Activated CD4-positive, alpha-beta T cell treated with anti-CD3 and anti-CD28 coated beads, Interleukin-2, amount 50 U/mL, for 24 hours (primary cell): Measurements from ENCODE around the gene TOMM40L.

Experiments used
- DNase-seq, 2 donors: peaks; one replicate each; pipeline ENCODE4 v3.0.0-alpha.2; 2020; ENCODE audit warnings: low read depth in 1 of 2, low spot score in 1 of 2

Gene TOMM40L

DNA sequence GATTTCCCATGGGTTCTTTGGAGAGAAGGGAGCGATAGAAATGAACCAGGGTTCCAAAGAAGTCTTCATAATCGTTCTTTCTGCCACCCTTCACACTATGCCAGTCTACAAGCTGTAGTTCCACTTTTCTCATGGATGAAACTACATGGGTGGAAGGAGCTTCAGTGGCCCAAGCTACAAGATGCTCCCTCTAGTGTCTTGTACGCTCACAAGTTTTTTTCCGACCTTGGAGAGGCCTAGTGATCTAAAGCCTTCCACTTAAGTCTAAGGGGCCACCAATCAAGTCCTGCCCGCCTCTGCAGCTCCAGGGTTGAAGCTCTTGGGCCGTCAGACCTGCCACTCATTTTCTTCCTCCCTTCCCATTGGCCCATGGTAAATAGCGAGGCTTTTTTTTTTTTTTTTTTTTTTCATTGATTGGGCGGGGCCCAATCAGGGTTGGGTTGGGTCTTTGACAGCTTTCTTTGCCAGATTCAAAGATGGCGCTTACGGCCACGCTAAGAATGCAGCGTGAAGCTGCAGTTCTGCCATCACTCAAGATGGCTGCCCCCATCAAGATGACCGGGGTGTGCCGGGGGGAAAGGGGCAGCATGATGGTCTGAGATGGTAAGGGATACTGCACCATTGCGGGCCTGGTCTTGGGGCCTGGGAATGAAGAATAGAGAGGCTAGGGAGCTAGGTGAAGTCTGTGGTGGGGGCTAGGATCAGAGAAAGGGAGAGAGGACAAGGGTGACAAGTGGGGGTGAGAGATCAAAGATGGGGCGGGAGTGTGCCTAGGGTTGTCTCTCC, at the start of gene TOMM40L:
Gene TOMM40L, plus strand, starts transcription at position 527 of the 786 bp plus-strand sequence. CDS start 430 bp downstream, outside the sequence.
- peak; percentile 65 to 90 for DNase-seq

GRCh38 chr1:161176468-161177111, 49.3 kb upstream of the TOMM40L start:
- DNase-seq = no peak

DNA sequence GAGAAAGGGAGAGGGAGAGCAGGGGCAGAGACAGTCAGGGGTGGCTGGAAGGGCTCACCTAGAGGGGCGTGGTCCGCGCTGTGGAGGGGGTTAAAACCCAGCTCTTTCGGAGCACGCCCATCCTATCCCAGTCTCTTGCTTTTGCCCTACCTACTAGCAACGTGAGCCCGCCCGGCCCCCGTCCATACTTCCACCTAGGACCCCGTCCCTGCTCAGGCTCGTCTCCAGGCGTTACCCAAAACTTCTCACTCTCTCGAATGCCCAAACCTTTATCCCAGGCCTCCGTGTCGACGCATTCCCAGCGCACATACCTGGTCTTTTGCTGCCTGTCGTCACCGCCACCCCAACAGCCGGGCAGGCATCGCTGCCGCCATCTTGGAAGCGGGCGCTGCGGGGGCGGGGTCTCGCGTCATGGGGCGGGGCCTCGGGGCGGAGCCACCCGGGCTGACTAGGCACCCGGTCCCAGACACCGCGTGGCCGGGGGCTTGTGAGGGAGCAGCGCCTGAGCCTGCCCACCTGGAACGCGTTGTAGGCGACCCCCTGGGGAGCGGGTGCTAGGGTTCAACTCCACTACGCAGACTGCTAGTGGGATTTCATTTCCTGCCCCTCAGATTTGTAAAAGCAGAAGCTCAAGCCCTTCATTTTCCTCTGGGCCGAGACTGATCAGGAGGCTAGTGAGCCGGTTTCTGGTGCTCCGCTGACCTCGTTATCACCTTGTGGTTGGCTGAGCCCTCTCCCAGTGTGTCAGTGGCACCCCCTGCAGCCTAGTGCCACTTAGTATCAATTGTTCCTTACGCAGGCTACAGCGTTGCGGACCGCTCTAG, 48.5 kb upstream of the TOMM40L start, which contains the start of gene B4GALT3:
Gene B4GALT3, minus strand, starts transcription at position 396 of the 824 bp plus-strand sequence. CDS start 1,447 bp downstream, outside the sequence.
- DNase-seq = peak; percentile 93 to 99

DNA sequence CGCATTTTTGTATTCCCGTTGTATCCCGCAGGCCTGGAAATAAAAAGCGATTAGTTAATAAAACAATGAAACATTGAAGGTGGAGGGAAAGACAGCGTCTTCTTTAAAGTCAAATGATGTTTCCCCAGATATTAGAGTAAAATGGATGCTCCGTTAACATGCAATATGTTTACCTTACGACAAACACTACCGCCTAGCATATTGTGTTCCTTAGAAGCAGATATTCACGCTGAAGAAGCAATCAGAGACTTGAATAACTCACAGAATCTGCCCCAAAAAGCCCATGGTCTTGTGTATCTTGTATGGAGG, 48.0 kb upstream of the TOMM40L start:
- DNase-seq = no peak

- DNase-seq = no peak
These were observed 46.2 kb upstream of the TOMM40L start for GRCh38 chr1:161179698-161180097.

DNA sequence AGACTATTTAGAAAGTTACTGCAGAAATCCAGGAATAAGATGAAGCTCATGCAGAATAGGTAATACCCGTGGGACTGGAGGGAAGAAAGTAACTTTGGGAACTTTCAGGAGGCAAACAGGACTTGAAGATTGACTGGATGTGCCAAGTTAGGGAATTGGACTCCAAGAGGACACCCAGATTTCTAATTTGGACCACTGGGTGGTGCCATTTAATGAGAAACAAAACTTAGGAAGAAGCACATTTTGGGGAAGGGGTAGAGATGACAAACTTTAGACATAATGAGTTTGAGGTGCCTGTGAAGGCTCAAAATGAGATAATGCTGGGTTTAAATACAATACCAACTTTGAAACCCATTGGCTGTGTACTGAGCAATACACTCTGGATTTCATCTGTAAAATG, 45.2 kb upstream of the TOMM40L start:
- DNase-seq = no peak

GRCh38 chr1:161182214-161182613, 43.6 kb upstream of the TOMM40L start:
- peak; percentile 20 to 68 for DNase-seq

- peak in 1 of 2 donors; percentile 64 for DNase-seq
These were observed 40.6 kb upstream of the TOMM40L start for GRCh38 chr1:161185282-161185682.

GRCh38 chr1:161185732-161186311, 40.0 kb upstream of the TOMM40L start:
- no peak for DNase-seq

DNA sequence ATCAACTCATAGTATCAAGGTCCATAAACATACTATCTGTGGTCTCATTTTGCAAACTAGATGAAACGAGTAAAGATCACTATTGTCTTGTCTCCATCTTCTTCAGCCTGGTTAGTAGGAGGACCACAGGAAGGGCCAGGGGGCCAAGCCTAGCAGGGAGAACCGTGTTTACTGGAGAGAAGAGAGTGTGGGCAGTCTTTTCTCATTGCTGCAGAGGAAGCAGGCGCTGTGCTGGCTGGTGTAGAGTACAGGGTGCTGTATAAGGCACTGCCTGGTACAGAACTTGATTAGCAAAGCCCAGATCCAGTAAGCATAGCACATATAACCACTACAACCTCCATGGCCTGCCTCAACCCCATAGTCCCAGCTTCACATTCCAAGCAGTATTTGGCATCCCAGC, 38.5 kb upstream of the TOMM40L start:
- no peak for DNase-seq

DNA sequence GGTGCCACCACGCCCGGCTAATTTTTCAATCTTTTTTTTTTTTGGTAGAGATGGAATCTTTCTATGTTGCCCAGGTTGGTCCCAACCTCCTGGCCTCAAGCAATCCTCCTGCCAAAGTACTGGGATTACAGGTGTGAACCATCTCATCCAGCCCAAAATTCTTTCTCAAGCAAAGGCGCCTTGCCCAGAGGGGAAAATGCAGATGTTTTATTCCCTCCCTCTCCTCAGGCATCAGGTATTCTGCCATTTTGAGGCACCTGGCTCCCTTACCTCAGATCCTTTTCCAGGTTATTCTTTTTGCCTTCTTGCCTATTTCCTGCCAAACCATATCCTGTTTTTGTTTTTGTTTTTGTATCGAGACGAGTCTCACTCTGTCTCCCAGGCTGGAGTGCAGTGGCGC, 37.5 kb upstream of the TOMM40L start:
- no peak for DNase-seq

DNA sequence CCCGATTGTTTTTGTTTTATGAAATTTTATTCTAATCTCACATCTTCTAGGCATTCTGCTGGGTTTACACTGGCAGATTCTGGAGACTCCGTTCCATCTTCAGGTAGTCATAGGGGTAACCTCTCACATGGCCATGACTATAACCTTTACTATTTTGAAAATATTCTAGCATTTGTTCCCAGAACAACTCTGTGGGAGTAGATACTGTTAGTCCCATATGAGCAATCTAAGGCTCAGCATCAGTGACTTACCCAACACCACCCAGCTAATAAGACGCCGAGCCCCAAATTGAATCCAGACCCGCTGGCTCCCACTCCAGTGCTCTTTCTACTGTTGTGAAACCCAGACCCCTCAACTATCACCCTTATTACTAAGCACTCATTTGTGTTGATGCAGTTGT, 36.8 kb upstream of the TOMM40L start:
- no peak for DNase-seq

DNA sequence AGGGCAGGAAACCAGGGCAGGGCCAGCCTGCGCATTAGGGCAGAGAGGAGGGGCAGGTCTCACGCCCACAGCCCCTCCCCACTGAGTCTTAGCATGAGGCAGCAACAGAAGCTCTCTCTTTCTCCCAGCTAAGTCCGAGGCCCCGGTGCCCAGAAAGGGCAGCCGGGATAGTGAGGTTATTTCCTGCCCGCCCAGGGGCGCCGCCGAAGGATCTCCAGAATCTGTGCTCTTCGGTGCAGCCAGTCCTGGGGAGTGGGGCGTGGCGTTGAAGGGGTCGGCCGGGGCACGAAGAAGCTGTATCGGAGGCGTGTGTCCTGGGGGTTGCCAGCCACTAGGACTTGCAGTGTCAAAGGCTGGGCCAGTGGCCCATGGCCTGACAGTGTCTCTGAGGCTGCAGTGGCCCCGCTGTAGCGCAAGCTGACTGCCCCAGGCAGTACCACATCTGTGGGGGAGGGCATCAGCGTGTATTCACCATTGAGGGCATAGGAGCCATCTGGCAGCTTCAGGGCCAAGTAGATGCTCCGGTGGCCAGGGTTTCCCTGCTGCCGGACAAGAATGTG, 34.8 kb upstream of the TOMM40L start:
- DNase-seq = no peak

DNA sequence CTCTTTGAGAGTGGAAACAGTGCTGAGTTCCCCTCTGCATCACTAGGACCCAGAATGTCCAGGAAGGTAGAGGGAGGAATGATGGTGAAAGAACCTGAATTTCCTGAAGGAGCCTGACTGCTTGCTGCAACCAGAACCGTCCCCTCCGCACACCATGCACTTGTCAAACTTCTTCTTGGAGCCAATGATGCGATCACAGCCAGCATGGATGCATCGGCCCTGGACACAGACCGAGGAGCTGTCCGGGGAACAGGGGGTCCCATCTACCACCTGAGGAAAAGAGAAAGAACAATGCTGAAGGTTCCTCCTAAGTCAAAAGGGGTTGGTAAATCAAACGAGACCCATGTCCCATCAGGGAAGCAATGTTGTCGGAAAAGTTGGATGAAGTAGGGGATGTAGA, 33.9 kb upstream of the TOMM40L start:
- DNase-seq = no peak

DNA sequence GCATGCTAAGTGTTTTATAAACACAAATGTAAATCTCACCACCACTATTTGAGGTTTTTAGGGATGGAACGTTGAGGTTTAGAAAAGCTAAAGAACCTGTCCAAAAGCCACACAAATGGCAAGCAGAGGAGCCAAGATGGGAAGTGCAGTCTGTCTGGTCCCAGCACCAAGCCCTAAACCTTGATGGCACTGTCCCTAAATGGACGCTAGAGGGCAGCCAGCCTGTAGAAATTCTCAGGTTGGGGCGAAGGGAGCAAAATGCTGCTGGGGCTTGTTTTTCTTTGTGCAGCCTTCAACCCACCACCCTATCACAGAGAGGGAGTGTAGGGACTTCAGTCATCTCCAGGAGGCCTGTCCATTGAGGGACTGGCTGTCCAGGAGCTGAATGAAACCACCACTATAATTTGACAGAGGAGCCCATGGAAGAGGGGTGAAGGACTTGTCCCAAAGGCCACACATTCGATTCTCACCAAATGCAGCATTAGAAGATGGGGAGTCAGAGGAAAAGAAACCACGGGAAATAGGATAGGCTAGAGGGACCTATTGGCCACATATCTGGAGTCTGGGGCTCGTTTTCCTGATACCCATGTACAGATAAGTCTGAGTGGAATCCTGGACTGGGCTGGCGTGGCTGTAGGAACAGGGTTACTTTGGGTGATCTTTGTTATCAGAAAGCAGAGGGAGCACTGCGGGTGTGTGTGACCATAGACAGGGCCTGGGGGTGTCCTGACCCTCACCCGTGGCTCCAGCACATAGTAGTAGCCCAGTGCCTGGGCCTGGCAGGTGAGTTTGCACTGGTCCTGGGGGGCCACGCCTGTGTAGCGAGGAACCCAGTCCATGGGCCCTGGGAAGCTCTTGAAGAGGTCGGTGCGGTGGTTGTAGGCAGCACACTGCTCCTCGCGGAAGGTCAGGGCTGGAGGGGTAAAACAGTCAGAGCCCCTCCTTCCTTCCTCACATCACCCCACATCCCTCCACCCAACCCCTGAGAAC, 33.1 kb upstream of the TOMM40L start:
- DNase-seq = peak in 1 of 2 donors; percentile 68

DNA sequence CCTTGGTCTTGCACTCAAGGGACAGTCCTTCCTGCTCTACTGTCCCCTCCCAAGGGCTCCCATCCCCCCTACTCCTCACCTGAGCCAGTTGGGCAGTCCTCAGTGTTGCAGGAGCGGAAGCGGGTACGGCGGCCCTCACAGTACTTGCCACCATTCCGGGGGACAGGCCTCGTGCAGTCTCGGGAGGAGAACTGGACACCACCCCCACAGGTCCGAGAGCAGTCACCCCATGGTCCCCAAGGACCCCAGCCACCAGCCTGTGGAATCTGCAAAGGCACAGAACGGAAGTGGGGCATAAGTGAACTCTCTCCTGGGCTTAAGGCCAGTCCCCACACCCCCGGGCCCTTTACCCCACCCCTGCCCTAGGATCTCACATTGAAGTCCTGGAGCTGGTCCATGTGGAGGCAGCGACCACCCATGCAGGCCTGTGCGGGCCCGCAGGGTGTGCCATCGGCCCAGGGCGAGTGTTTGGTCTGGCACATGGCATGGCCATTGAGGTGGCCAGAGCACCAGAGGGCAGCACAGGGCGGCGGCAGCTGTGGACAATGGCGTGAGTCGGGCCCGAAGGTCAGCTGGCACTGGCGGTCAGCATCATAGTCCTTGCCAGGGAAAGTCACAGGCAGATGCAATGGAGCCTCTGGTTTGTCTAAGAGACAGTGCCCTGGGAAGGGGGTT, 32.2 kb upstream of the TOMM40L start:
- no peak for DNase-seq

- DNase-seq = no peak
These were observed 30.7 kb upstream of the TOMM40L start for GRCh38 chr1:161195171-161195570.

DNA sequence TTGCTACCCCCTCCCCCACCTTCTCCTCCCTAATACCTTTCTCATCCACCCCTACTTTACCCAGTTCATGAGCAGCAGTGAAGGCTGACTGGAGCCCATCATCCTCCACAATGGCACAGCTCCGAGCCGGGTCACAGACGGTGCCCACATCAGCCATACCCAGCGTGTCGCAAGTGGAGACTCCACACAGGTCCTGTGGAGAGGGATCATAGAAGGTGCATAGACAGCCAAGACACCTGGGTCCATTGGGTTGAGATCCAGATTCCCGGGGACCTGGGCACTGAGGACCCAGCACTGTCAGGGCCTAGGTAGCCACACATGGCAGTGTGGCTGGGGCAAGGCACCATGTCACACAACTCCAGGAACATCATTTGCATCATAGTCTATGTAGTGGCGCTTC, 29.7 kb upstream of the TOMM40L start:
- DNase-seq = no peak
